Esophagus muscularis mucosa (tissue), 3 donors: ENCODE measurements around the gene OTOS.

Experiments
- POLR2AphosphoS5 ChIP-seq, 2 donors: sonication (generic); formaldehyde crosslinking; IDR thresholded peaks; one replicate each; pipeline ENCODE4 v1.6.1; 2017; ENCODE audit warnings: antibody characterized with exemption in 2 of 2
- TF ChIP-seq, protein P1 (sequence below), 3 experiments: fragments of 200-600 bp in 2 of 3; fragments of 450-650 bp in 1 of 3; sonication (generic) in 2 of 3; IDR thresholded peaks; one replicate each; pipeline ENCODE4 v1.5.1; 2017 to 2019; ENCODE audit warnings: antibody characterized with exemption in 3 of 3, mild to moderate bottlenecking in 2 of 3, moderate library complexity in 1 of 3

DNA sequence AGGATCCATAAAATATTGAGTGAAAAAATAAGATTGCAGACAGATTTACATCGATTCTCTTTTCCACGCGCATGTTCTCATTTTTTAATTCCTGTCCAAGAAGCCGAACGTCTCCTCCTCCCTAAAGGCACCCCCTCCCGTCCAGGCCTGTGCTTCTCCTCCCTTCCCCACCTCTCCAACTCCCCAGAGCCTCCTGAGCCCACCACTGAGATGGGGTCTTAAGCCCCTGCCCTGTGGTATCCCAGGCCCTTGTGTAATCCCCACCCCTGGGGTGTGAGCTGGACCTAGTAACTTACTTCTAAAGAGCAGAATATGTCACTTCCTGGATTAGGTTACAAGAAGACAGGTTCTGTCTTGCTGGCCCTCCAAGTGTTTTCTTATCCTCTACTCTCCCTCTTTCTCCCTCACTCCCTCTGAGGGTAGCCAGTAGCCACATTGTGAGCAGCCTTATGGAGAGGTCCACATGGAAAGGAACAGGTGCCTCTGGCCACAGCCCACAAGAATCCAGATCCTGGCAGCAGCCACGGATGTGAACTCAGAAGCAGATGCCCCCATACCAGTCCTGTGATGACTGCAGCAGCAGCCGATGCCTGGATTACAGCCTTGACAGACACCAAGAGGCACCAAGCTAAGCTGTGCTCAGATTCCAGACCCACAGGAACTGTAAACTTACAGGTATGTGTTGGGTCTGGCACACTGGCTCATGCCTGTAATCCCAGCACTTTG lies 39.6 kb upstream of the OTOS start:
- TF ChIP-seq POLR2AphosphoS5 (IDR thresholded peaks at IDR 0.05): no peak
- TF ChIP-seq, protein P1, sequence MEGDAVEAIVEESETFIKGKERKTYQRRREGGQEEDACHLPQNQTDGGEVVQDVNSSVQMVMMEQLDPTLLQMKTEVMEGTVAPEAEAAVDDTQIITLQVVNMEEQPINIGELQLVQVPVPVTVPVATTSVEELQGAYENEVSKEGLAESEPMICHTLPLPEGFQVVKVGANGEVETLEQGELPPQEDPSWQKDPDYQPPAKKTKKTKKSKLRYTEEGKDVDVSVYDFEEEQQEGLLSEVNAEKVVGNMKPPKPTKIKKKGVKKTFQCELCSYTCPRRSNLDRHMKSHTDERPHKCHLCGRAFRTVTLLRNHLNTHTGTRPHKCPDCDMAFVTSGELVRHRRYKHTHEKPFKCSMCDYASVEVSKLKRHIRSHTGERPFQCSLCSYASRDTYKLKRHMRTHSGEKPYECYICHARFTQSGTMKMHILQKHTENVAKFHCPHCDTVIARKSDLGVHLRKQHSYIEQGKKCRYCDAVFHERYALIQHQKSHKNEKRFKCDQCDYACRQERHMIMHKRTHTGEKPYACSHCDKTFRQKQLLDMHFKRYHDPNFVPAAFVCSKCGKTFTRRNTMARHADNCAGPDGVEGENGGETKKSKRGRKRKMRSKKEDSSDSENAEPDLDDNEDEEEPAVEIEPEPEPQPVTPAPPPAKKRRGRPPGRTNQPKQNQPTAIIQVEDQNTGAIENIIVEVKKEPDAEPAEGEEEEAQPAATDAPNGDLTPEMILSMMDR (IDR thresholded peaks at IDR 0.05): no peak
